Measurements from ENCODE around the gene RPTOR. TPM values are rescaled to one million over a fixed set of nuclear protein-coding genes. Genes with fewer than 3 reads are reported as not detected.
"Not testable (repeated sequence)": the region's sequence is repeated elsewhere in the genome, so short reads cannot be mapped to it uniquely, and the experiment has no call there.

RPTOR gene
- total RNA-seq, 1 donor from 2014 or later, result 53.7 TPM

GRCh38 chr17:80696964-80697363 is 152.3 kb downstream of the RPTOR start:
- H3K4me1 Mint-ChIP-seq, result peaks cover 12% of the 10 kb centered on the region
- DNase-seq (ENCODE audit: low spot score in 2 of 2, unreplicated experiment in 2 of 2), result no peak
- H3K27ac Mint-ChIP-seq, result no peak overlapping the region
- H3K4me3 Mint-ChIP-seq, result no peak overlapping the region
- peaks cover 7% of the 10 kb centered on the region for H3K36me3 Mint-ChIP-seq
- no peak for TF ChIP-seq CTCF (IDR thresholded peaks at IDR 0.05; ENCODE audit: unreplicated experiment)
- no peaks in the 10 kb centered on the region for H3K27me3 Mint-ChIP-seq (ENCODE audit: low read depth)
- peaks cover 6% of the 10 kb centered on the region for H3K9me3 Mint-ChIP-seq

GRCh38 chr17:80698297-80698696 is 153.7 kb downstream of the RPTOR start:
- Mint-ChIP-seq H3K36me3 (peaks cover 7% of the 10 kb centered on the region), H3K27ac (no peak overlapping the region), H3K4me1 (peaks cover 12% of the 10 kb centered on the region), H3K4me3 (no peak overlapping the region), H3K27me3 (ENCODE audit: low read depth) (no peaks in the 10 kb centered on the region), H3K9me3 (peaks cover 6% of the 10 kb centered on the region)
- no peak for TF ChIP-seq CTCF (IDR thresholded peaks at IDR 0.05; ENCODE audit: unreplicated experiment)
- DNase-seq (ENCODE audit: low spot score in 2 of 2, unreplicated experiment in 2 of 2), result no peak

- H3K27ac Mint-ChIP-seq; DNase-seq (ENCODE audit: low spot score in 2 of 2, unreplicated experiment in 2 of 2); H3K4me3 Mint-ChIP-seq; H3K27me3 Mint-ChIP-seq (ENCODE audit: low read depth); H3K9me3 Mint-ChIP-seq; H3K36me3 Mint-ChIP-seq: not testable (repeated sequence)
- H3K4me1 Mint-ChIP-seq, result peaks cover 12% of the 10 kb centered on the region
Measured at GRCh38 chr17:80699205-80699604, 154.6 kb downstream of the RPTOR start.

- Mint-ChIP-seq H3K4me1 (no peaks in the 10 kb centered on the region), H3K27ac (no peak overlapping the region), H3K9me3 (peaks cover 6% of the 10 kb centered on the region)
Measured at GRCh38 chr17:80701730-80702129, 157.1 kb downstream of the RPTOR start.

GRCh38 chr17:80702315-80703141 is 157.9 kb downstream of the RPTOR start:
- no peaks in the 10 kb centered on the region for H3K27me3 Mint-ChIP-seq (ENCODE audit: low read depth)
- no peak overlapping the region for H3K4me3 Mint-ChIP-seq
- H3K9me3 Mint-ChIP-seq, result peaks cover 6% of the 10 kb centered on the region
- H3K4me1 Mint-ChIP-seq, result no peaks in the 10 kb centered on the region
- DNase-seq (ENCODE audit: low spot score in 2 of 2, unreplicated experiment in 2 of 2), result no peak
- no peak overlapping the region for H3K27ac Mint-ChIP-seq
- TF ChIP-seq CTCF (IDR thresholded peaks at IDR 0.05; ENCODE audit: unreplicated experiment), result no peak
- H3K36me3 Mint-ChIP-seq, result peaks cover 7% of the 10 kb centered on the region

More at GRCh38 chr17:80701730-80702129, 157.1 kb downstream of the RPTOR start:
- no peak for TF ChIP-seq CTCF (IDR thresholded peaks at IDR 0.05; ENCODE audit: unreplicated experiment)
- Mint-ChIP-seq H3K36me3 (peaks cover 7% of the 10 kb centered on the region), H3K4me3 (no peak overlapping the region), H3K27me3 (ENCODE audit: low read depth) (no peaks in the 10 kb centered on the region)
- no peak for DNase-seq (ENCODE audit: low spot score in 2 of 2, unreplicated experiment in 2 of 2)

- no peak for DNase-seq (ENCODE audit: low spot score in 2 of 2, unreplicated experiment in 2 of 2)
- H3K27me3 Mint-ChIP-seq (ENCODE audit: low read depth), result no peaks in the 10 kb centered on the region
- H3K4me3 Mint-ChIP-seq, result no peak overlapping the region
- H3K27ac Mint-ChIP-seq, result no peak overlapping the region
- no peak for TF ChIP-seq CTCF (IDR thresholded peaks at IDR 0.05; ENCODE audit: unreplicated experiment)
- no peaks in the 10 kb centered on the region for H3K4me1 Mint-ChIP-seq
- peaks cover 11% of the 10 kb centered on the region for H3K36me3 Mint-ChIP-seq
- peaks cover 6% of the 10 kb centered on the region for H3K9me3 Mint-ChIP-seq
Measured at GRCh38 chr17:80703142-80703478, 158.5 kb downstream of the RPTOR start.

Measured in mesothelial cell of epicardium (in vitro differentiated cells).